GM23248 (cell line): ENCODE data around the gene ACTN4. TPM values are rescaled to one million over a fixed set of nuclear protein-coding genes. Genes with fewer than 3 reads are reported as not detected.

ENCODE experiments used
- DNase-seq: peaks from one replicate; pipeline ENCODE4 v3.0.0-alpha.2; 2015
- H2AFZ ChIP-seq: fragments of 200-600 bp; sonication (generic); 2 replicates; pipeline ENCODE4 v1.6.1; 2016; ENCODE audit warnings: antibody characterized with exemption
- H3F3A ChIP-seq: fragments of 200-600 bp; sonication (generic); 2 replicates; pipeline ENCODE4 v1.6.1; 2016; ENCODE audit warnings: mild to moderate bottlenecking, antibody characterized with exemption, mixed run types; ENCODE audit not compliant: insufficient read depth
- H3K27ac ChIP-seq: fragments of 200-600 bp; sonication (generic); 2 replicates; pipeline ENCODE4 v1.5.1; 2016; ENCODE audit warnings: mild to moderate bottlenecking
- H3K27me3 ChIP-seq: fragments of 200-600 bp; sonication (generic); replicated peaks from 2 replicates; pipeline ENCODE4 v1.6.1; 2016; ENCODE audit warnings: mild to moderate bottlenecking; ENCODE audit not compliant: insufficient read depth
- H3K36me3 ChIP-seq: fragments of 200-600 bp; sonication (generic); 2 replicates; pipeline ENCODE4 v1.6.1; 2016; ENCODE audit warnings: low read depth, mild to moderate bottlenecking
- H3K4me1 ChIP-seq: fragments of 200-600 bp; sonication (generic); 2 replicates; pipeline ENCODE4 v1.6.1; 2016; ENCODE audit warnings: mild to moderate bottlenecking; ENCODE audit not compliant: insufficient read depth
- H3K4me2 ChIP-seq: fragments of 200-600 bp; sonication (generic); one replicate; pipeline ENCODE4 v1.6.1; 2016; ENCODE audit warnings: mild to moderate bottlenecking; ENCODE audit not compliant: unreplicated experiment
- H3K4me3 ChIP-seq: fragments of 200-600 bp; sonication (generic); 2 replicates; pipeline ENCODE4 v1.5.1; 2016; ENCODE audit warnings: mild to moderate bottlenecking
- H3K79me2 ChIP-seq: fragments of 200-600 bp; sonication (generic); 2 replicates; pipeline ENCODE4 v1.6.1; 2016; ENCODE audit warnings: mild to moderate bottlenecking; ENCODE audit not compliant: insufficient read depth
- H3K9ac ChIP-seq: fragments of 200-600 bp; sonication (generic); 2 replicates; pipeline ENCODE4 v1.6.1; 2016; ENCODE audit warnings: mild to moderate bottlenecking
- H3K9me2 ChIP-seq: fragments of 200-600 bp; sonication (generic); 2 replicates; pipeline ENCODE4 v1.6.1; 2016; ENCODE audit warnings: mixed run types, mild to moderate bottlenecking, moderate library complexity; ENCODE audit not compliant: insufficient read depth
- H3K9me3 ChIP-seq: fragments of 200-600 bp; sonication (generic); one replicate; pipeline ENCODE4 v1.6.1; 2017; ENCODE audit warnings: low read depth
- H4K20me1 ChIP-seq: fragments of 200-600 bp; sonication (generic); 2 replicates; pipeline ENCODE4 v1.6.0; 2016; ENCODE audit not compliant: insufficient read depth
- EZH2 ChIP-seq: fragments of 200-600 bp; sonication (generic); IDR thresholded peaks from 2 replicates; pipeline ENCODE4 v1.6.1; 2018; ENCODE audit warnings: antibody characterized with exemption, mild to moderate bottlenecking; ENCODE audit not compliant: insufficient read depth, poor library complexity, severe bottlenecking
- EZH2phosphoT487 ChIP-seq: fragments of 200-600 bp; sonication (generic); IDR thresholded peaks from 2 replicates; pipeline ENCODE4 v1.6.1; 2018; ENCODE audit warnings: antibody characterized with exemption, moderate library complexity, mild to moderate bottlenecking, low read depth; ENCODE audit not compliant: insufficient read depth
- WGBS, 2 experiments: methylation state at CpG; one replicate each; pipeline ENCODE4 v1.1.6; 2015 to 2017; ENCODE audit warnings: low lambda C conversion rate in 2 of 2, low coverage in 1 of 2; ENCODE audit errors: missing lambda C conversion rate in 2 of 2; 5-methylcytosine and 5-hydroxymethylcytosine counted together
- in situ Hi-C: fragments of 300-500 bp; cut with MboI; formaldehyde crosslinking; loops from 2 replicates; pipeline ENCODE4 v1.15.0; 2020
- polyA plus RNA-seq: library from polyadenylated mRNA; unstranded; fragments of >200 nt; fragmentation: Nextera tagmentation; extraction: Ambion mirVana; gene quantifications from 2 replicates; pipeline ENCODE4 v1.2.1, GENCODE V29; 2016
- total RNA-seq: library from RNA; depleted of rRNA; stranded (reverse); fragments of >200 nt; shearing (Covaris generic); gene quantifications from 2 replicates; pipeline ENCODE4 v1.2.3, GENCODE V29; 2014

The ACTN4 gene
- total and polyA plus RNA-seq, 2 experiments from 2014 or later = 84.6 to 477 TPM

- TF ChIP-seq EZH2 = no peak
- TF ChIP-seq EZH2phosphoT487 = no peak
- in situ Hi-C loops = no loop called here
- Histone ChIP-seq H3K79me2 (peaks cover 100% of the 10 kb centered on the region), H3K9ac (no peak overlapping the region), H3F3A (0 out of 2 replicates have a peak, but pooled peaks cover 7% of the 10 kb centered on the region), H3K4me3 (no peak overlapping the region), H4K20me1 (no peaks in the 10 kb centered on the region), H3K27ac (no peak overlapping the region), H3K36me3 (peaks cover 25% of the 10 kb centered on the region), H3K4me1 (no peaks in the 10 kb centered on the region), H3K9me3 (no peaks in the 10 kb centered on the region), H3K4me2 (no peak overlapping the region), H3K9me2 (no peaks in the 10 kb centered on the region), H3K27me3 (no peaks in the 10 kb centered on the region), H2AFZ (no peak overlapping the region)
- 93 to 95% methylated on average over 19 to 21 of the region's 22 CpGs for WGBS, 2 experiments
- no peak for DNase-seq
Measured at GRCh38 chr19:38700350-38700901, 53.0 kb downstream of the ACTN4 start.

- DNase-seq = no peak
- Histone ChIP-seq H3K4me1 (no peaks in the 10 kb centered on the region), H3K9ac (no peak overlapping the region), H3K79me2 (peaks cover 100% of the 10 kb centered on the region), H3K4me2 (no peak overlapping the region), H3K27ac (peak overlapping the region; percentile 48), H3K9me3 (no peaks in the 10 kb centered on the region), H3K4me3 (no peak overlapping the region), H3K36me3 (peaks cover 30% of the 10 kb centered on the region), H2AFZ (no peak overlapping the region), H3K9me2 (no peaks in the 10 kb centered on the region), H3F3A (0 out of 2 replicates have a peak, but pooled peaks cover 7% of the 10 kb centered on the region), H4K20me1 (no peaks in the 10 kb centered on the region), H3K27me3 (no peaks in the 10 kb centered on the region)
- 85 to 86% methylated on average over 18 of the region's 18 CpGs for WGBS, 2 experiments
- in situ Hi-C loops = no loop called here
- TF ChIP-seq EZH2phosphoT487 = no peak
- no peak for TF ChIP-seq EZH2
Measured at GRCh38 chr19:38700902-38701454, 53.5 kb downstream of the ACTN4 start.

GRCh38 chr19:38701455-38702063 is 54.1 kb downstream of the ACTN4 start:
- peak; percentile 54 for DNase-seq
- Histone ChIP-seq H2AFZ (no peak overlapping the region), H3K9ac (peak overlapping the region; percentile 20; the same call in 1 of the 2 replicates), H3K27ac (peak overlapping the region; percentile 48), H3K4me1 (no peaks in the 10 kb centered on the region), H4K20me1 (no peaks in the 10 kb centered on the region), H3K4me3 (no peak overlapping the region), H3K36me3 (peaks cover 36% of the 10 kb centered on the region), H3F3A (0 out of 2 replicates have a peak, but pooled peaks cover 7% of the 10 kb centered on the region), H3K9me3 (no peaks in the 10 kb centered on the region), H3K27me3 (no peaks in the 10 kb centered on the region), H3K79me2 (peaks cover 100% of the 10 kb centered on the region), H3K9me2 (no peaks in the 10 kb centered on the region), H3K4me2 (no peak overlapping the region)
- in situ Hi-C loops = no loop called here
- WGBS, 2 experiments = 43% methylated on average over 11 of the region's 11 CpGs
- TF ChIP-seq EZH2 (no peak), EZH2phosphoT487 (no peak)

GRCh38 chr19:38702278-38702677 is 54.8 kb downstream of the ACTN4 start:
- H3K36me3 ChIP-seq = peaks cover 42% of the 10 kb centered on the region
- no peak overlapping the region for H3K4me3 ChIP-seq
- H3K27ac ChIP-seq = peak overlapping the region; percentile 48
- no peaks in the 10 kb centered on the region for H4K20me1 ChIP-seq
- no peak overlapping the region for H3K4me2 ChIP-seq
- H3K27me3 ChIP-seq = no peaks in the 10 kb centered on the region
- 69 to 75% methylated on average over 13 to 14 of the region's 14 CpGs for WGBS, 2 experiments
- in situ Hi-C loops = no loop called here
- H2AFZ ChIP-seq = no peak overlapping the region
- H3K9ac ChIP-seq = peak overlapping the region; percentile 20; the same call in 1 of the 2 replicates
- TF ChIP-seq EZH2 = no peak
- no peak for TF ChIP-seq EZH2phosphoT487
- peaks cover 100% of the 10 kb centered on the region for H3K79me2 ChIP-seq
- no peaks in the 10 kb centered on the region for H3K9me3 ChIP-seq
- H3K4me1 ChIP-seq = no peaks in the 10 kb centered on the region
- H3F3A ChIP-seq = peaks cover 13% of the 10 kb centered on the region; the same call in 1 of the 2 replicates
- H3K9me2 ChIP-seq = no peaks in the 10 kb centered on the region
- no peak for DNase-seq
